CD4-positive, alpha-beta memory T cell (primary cell): Measurements from ENCODE around the gene GUCY1A2. TPM values are rescaled to one million over a fixed set of nuclear protein-coding genes. Genes with fewer than 3 reads are reported as not detected.

Experiments used
- CTCF ChIA-PET: fragments of 350-600 bp; sonication (Branson Sonifier 250); formaldehyde crosslinking; loops from one replicate; lab custom pipeline; 2021; ENCODE audit warnings: inconsistent platforms; ENCODE audit not compliant: partially characterized antibody; lab: Charles Lee
- POLR2A ChIA-PET: fragments of 350-600 bp; sonication (Branson Sonifier 250); formaldehyde crosslinking; loops from one replicate; lab custom pipeline; 2021; ENCODE audit not compliant: partially characterized antibody; lab: Charles Lee
- DNase-seq, 5 donors: peaks; one replicate each; pipeline versions ENCODE4 v3.0.0 to v3.0.0-alpha.2; 2020 to 2022; ENCODE audit warnings: mixed read lengths in 1 of 5
- H3K27ac ChIP-seq: one replicate; pipeline ENCODE4 v1.7.0; 2013; ENCODE audit warnings: low read depth, low read length
- H3K27me3 ChIP-seq: 2 replicates; pipeline ENCODE4 v1.7.0; 2013; ENCODE audit warnings: mild to moderate bottlenecking, low read length, moderate library complexity; ENCODE audit not compliant: insufficient read depth
- H3K36me3 ChIP-seq: 2 replicates; pipeline ENCODE4 v1.7.0; 2013; ENCODE audit warnings: mild to moderate bottlenecking, low read length, moderate library complexity; ENCODE audit not compliant: insufficient read depth
- H3K4me1 ChIP-seq: 2 replicates; pipeline ENCODE4 v1.7.0; 2013; ENCODE audit warnings: mild to moderate bottlenecking, low read length, moderate library complexity; ENCODE audit not compliant: insufficient read depth
- H3K4me3 ChIP-seq, 2 donors: one replicate each; pipeline ENCODE4 v1.7.0; 2013; ENCODE audit warnings: low read length in 2 of 2, mild to moderate bottlenecking in 1 of 2
- H3K9me3 ChIP-seq, 2 donors: one replicate each; pipeline ENCODE4 v1.7.0; 2013; ENCODE audit warnings: low read length in 2 of 2, control low read depth in 1 of 2; ENCODE audit not compliant: control insufficient read depth in 1 of 2
- H3K27ac Mint-ChIP-seq, 7 donors: one replicate each; pipeline ENCODE4 v1.8.0; 2020 to 2021; ENCODE audit warnings: mixed read lengths in 7 of 7, mild to moderate bottlenecking in 6 of 7, inconsistent platforms in 3 of 7, moderate library complexity in 3 of 7
- H3K27me3 Mint-ChIP-seq, 2 donors: one replicate each; pipeline ENCODE4 v1.8.0; 2020 to 2021; ENCODE audit warnings: mixed read lengths in 2 of 2
- H3K36me3 Mint-ChIP-seq, 2 donors: one replicate each; pipeline ENCODE4 v1.8.0; 2020 to 2021; ENCODE audit warnings: mixed read lengths in 2 of 2, inconsistent platforms in 1 of 2, mild to moderate bottlenecking in 1 of 2
- H3K4me1 Mint-ChIP-seq, 4 donors: one replicate each; pipeline ENCODE4 v1.8.0; 2020 to 2021; ENCODE audit warnings: mixed read lengths in 4 of 4, mild to moderate bottlenecking in 1 of 4
- H3K4me3 Mint-ChIP-seq, 8 donors: one replicate each; pipeline ENCODE4 v1.8.0; 2020 to 2021; ENCODE audit warnings: mixed read lengths in 8 of 8, mild to moderate bottlenecking in 7 of 8, moderate library complexity in 6 of 8, inconsistent platforms in 3 of 8
- H3K9me3 Mint-ChIP-seq, 8 donors: one replicate each; pipeline ENCODE4 v1.8.0; 2020 to 2021; ENCODE audit warnings: mixed read lengths in 8 of 8, mild to moderate bottlenecking in 5 of 8, inconsistent platforms in 3 of 8, moderate library complexity in 1 of 8
- intact Hi-C: fragments of 100-400 bp; cut with micrococcal nuclease; formaldehyde crosslinking; loops from one replicate; pipeline ENCODE4 v1.15.1; 2023
- polyA plus RNA-seq, 2 donors: library from polyadenylated mRNA; unstranded; fragments of 300-500 nt; fragmentation: Illumina TruSeq; gene quantifications; one replicate each; pipeline ENCODE4 v1.2.3, GENCODE V29; 2021
- total RNA-seq, 2 experiments: library from RNA; stranded (reverse); gene quantifications; one replicate each; pipeline ENCODE4 v1.2.3, GENCODE V29; 2021

GUCY1A2 gene
- total and polyA plus RNA-seq, 4 experiments from 2014 or later = 0.12 TPM; not detected in 3

- intact Hi-C loops = no loop called here
- Mint-ChIP-seq H3K4me1 (peaks cover 5 to 12% (median 7%) of the 10 kb centered on the region in 4 donors), H3K4me3 (peak overlapping the region in 7 of 8 donors; percentile 2 to 79 (median 55)), H3K27me3 (peaks cover 26 to 35% of the 10 kb centered on the region in 2 donors), H3K9me3 (peaks cover 0 to 13% (median 5%) of the 10 kb centered on the region in 8 donors), H3K36me3 (no peaks in the 10 kb centered on the region), H3K27ac (no peak overlapping the region)
- POLR2A ChIA-PET = no interaction called here
- peaks cover 16% of the 10 kb centered on the region for H3K27me3 ChIP-seq
- CTCF ChIA-PET = no interaction called here
- no peak overlapping the region for H3K4me3 ChIP-seq
- H3K27ac ChIP-seq = no peak overlapping the region
- no peak for DNase-seq
- H3K9me3 ChIP-seq = no peaks in the 10 kb centered on the region
- H3K4me1 ChIP-seq = no peaks in the 10 kb centered on the region
- H3K36me3 ChIP-seq = no peaks in the 10 kb centered on the region
These were observed 1.2 kb downstream of the GUCY1A2 start for GRCh38 chr11:107017104-107017432.

- peaks cover 16% of the 10 kb centered on the region for H3K27me3 ChIP-seq
- Mint-ChIP-seq H3K9me3 (peaks cover 0 to 13% (median 5%) of the 10 kb centered on the region in 8 donors), H3K27ac (no peak overlapping the region), H3K36me3 (no peaks in the 10 kb centered on the region), H3K4me1 (peaks cover 5 to 12% (median 7%) of the 10 kb centered on the region in 4 donors), H3K4me3 (no peak overlapping the region), H3K27me3 (peaks cover 24 to 31% of the 10 kb centered on the region in 2 donors)
- H3K27ac ChIP-seq = no peak overlapping the region
- intact Hi-C loops = no loop called here
- CTCF ChIA-PET = interaction anchor here (0.6 kb wide), 1 partner anchor 22 kb away, joined by 3 read pairs; no protein-coding TSS in a partner anchor
- H3K9me3 ChIP-seq = no peaks in the 10 kb centered on the region
- H3K4me1 ChIP-seq = no peaks in the 10 kb centered on the region
- DNase-seq = no peak
- H3K36me3 ChIP-seq = no peaks in the 10 kb centered on the region
- no peak overlapping the region for H3K4me3 ChIP-seq
- POLR2A ChIA-PET = no interaction called here
These were observed 3.4 kb downstream of the GUCY1A2 start for GRCh38 chr11:107014871-107015270.

- Histone ChIP-seq H3K9me3 (no peaks in the 10 kb centered on the region), H3K27ac (no peak overlapping the region), H3K27me3 (no peaks in the 10 kb centered on the region), H3K36me3 (no peaks in the 10 kb centered on the region), H3K4me3 (no peak overlapping the region), H3K4me1 (no peaks in the 10 kb centered on the region)
- Mint-ChIP-seq H3K36me3 (no peaks in the 10 kb centered on the region), H3K27ac (no peak overlapping the region), H3K4me1 (peaks cover under 1 to 3% (median 1%) of the 10 kb centered on the region in 4 donors), H3K4me3 (no peak overlapping the region), H3K27me3 (peaks cover 12 to 17% of the 10 kb centered on the region in 2 donors), H3K9me3 (peaks cover 0 to 11% (median 3%) of the 10 kb centered on the region in 8 donors)
- intact Hi-C loops = no loop called here
- ChIA-PET POLR2A (no interaction called here), CTCF (no interaction called here)
- no peak for DNase-seq
These were observed 6.3 kb downstream of the GUCY1A2 start for GRCh38 chr11:107011977-107012376.

GRCh38 chr11:107009190-107009589 lies 9.1 kb downstream of the GUCY1A2 start:
- H3K27ac ChIP-seq = no peak overlapping the region
- no peaks in the 10 kb centered on the region for H3K4me1 Mint-ChIP-seq
- CTCF ChIA-PET = no interaction called here
- H3K4me3 Mint-ChIP-seq = no peak overlapping the region
- H3K4me1 ChIP-seq = no peaks in the 10 kb centered on the region
- no peak overlapping the region for H3K4me3 ChIP-seq
- no peak for DNase-seq
- H3K27me3 ChIP-seq = no peaks in the 10 kb centered on the region
- no peaks in the 10 kb centered on the region for H3K9me3 ChIP-seq
- peaks cover 0 to 5% of the 10 kb centered on the region in 2 donors for H3K27me3 Mint-ChIP-seq
- intact Hi-C loops = no loop called here
- no peak overlapping the region for H3K27ac Mint-ChIP-seq
- H3K36me3 Mint-ChIP-seq = no peaks in the 10 kb centered on the region
- POLR2A ChIA-PET = no interaction called here
- H3K36me3 ChIP-seq = no peaks in the 10 kb centered on the region
- H3K9me3 Mint-ChIP-seq = peaks cover 0 to 12% (median 1%) of the 10 kb centered on the region in 8 donors

- H3K36me3 ChIP-seq = no peaks in the 10 kb centered on the region
- ChIA-PET POLR2A (no interaction called here), CTCF (no interaction called here)
- intact Hi-C loops = no loop called here
- no peaks in the 10 kb centered on the region for H3K4me1 ChIP-seq
- no peak overlapping the region for H3K27ac ChIP-seq
- Mint-ChIP-seq H3K27ac (no peak overlapping the region), H3K9me3 (peaks cover 0 to 12% (median 2%) of the 10 kb centered on the region in 8 donors), H3K4me3 (no peak overlapping the region), H3K36me3 (no peaks in the 10 kb centered on the region), H3K27me3 (peaks cover 0 to 2% of the 10 kb centered on the region in 2 donors), H3K4me1 (no peaks in the 10 kb centered on the region)
- H3K9me3 ChIP-seq = no peaks in the 10 kb centered on the region
- no peak for DNase-seq
- H3K4me3 ChIP-seq = no peak overlapping the region
- H3K27me3 ChIP-seq = no peaks in the 10 kb centered on the region
These were observed 12.0 kb downstream of the GUCY1A2 start for GRCh38 chr11:107006076-107006833.

- intact Hi-C loops = no loop called here
- Mint-ChIP-seq H3K36me3 (no peaks in the 10 kb centered on the region), H3K4me3 (no peak overlapping the region), H3K27ac (no peak overlapping the region), H3K4me1 (no peaks in the 10 kb centered on the region), H3K9me3 (peaks cover 0 to 9% (median under 1%) of the 10 kb centered on the region in 8 donors), H3K27me3 (no peaks in the 10 kb centered on the region)
- ChIA-PET CTCF (no interaction called here), POLR2A (no interaction called here)
- no peaks in the 10 kb centered on the region for H3K4me1 ChIP-seq
- no peaks in the 10 kb centered on the region for H3K9me3 ChIP-seq
- no peak for DNase-seq
- no peaks in the 10 kb centered on the region for H3K27me3 ChIP-seq
- H3K4me3 ChIP-seq = no peak overlapping the region
- H3K36me3 ChIP-seq = no peaks in the 10 kb centered on the region
- no peak overlapping the region for H3K27ac ChIP-seq
These were observed 19.1 kb downstream of the GUCY1A2 start for GRCh38 chr11:106999196-106999595.

GRCh38 chr11:106998916-106999188 lies 19.4 kb downstream of the GUCY1A2 start:
- Mint-ChIP-seq H3K27ac (no peak overlapping the region), H3K9me3 (peaks cover 0 to 9% (median under 1%) of the 10 kb centered on the region in 8 donors), H3K4me3 (no peak overlapping the region), H3K36me3 (no peaks in the 10 kb centered on the region), H3K4me1 (no peaks in the 10 kb centered on the region), H3K27me3 (no peaks in the 10 kb centered on the region)
- POLR2A ChIA-PET = no interaction called here
- CTCF ChIA-PET = no interaction called here
- no peak overlapping the region for H3K4me3 ChIP-seq
- no peaks in the 10 kb centered on the region for H3K9me3 ChIP-seq
- no peaks in the 10 kb centered on the region for H3K27me3 ChIP-seq
- no peak for DNase-seq
- no peaks in the 10 kb centered on the region for H3K4me1 ChIP-seq
- intact Hi-C loops = no loop called here
- H3K27ac ChIP-seq = no peak overlapping the region
- H3K36me3 ChIP-seq = no peaks in the 10 kb centered on the region
